H9 (cell line): ENCODE measurements around the gene YPEL1. TPM values are rescaled to one million over a fixed set of nuclear protein-coding genes. Genes with fewer than 3 reads are reported as not detected.

Experiments used
- DNase-seq: peaks from one replicate; pipeline ENCODE4 v3.0.0-alpha.2; 2017
- H2AFZ ChIP-seq: one replicate; pipeline ENCODE4 v1.6.1; 2013; ENCODE audit warnings: mild to moderate bottlenecking, low read length, control low read depth, moderate library complexity
- H2AK5ac ChIP-seq: 2 replicates; pipeline ENCODE4 v1.6.1; 2013; ENCODE audit warnings: low read length, control low read depth, mixed read lengths; ENCODE audit not compliant: insufficient read length
- H2BK120ac ChIP-seq: one replicate; pipeline ENCODE4 v1.6.1; 2013; ENCODE audit warnings: low read depth, mild to moderate bottlenecking, low read length, control low read depth, inconsistent platforms; ENCODE audit not compliant: poor library complexity, severe bottlenecking
- H2BK12ac ChIP-seq: 2 replicates; pipeline ENCODE4 v1.6.1; 2013; ENCODE audit warnings: low read length, control low read depth, mixed read lengths, low read depth; ENCODE audit not compliant: insufficient read length
- H2BK15ac ChIP-seq: 2 replicates; pipeline ENCODE4 v1.6.1; 2013; ENCODE audit warnings: low read depth, low read length, control low read depth
- H2BK20ac ChIP-seq: one replicate; pipeline ENCODE4 v1.6.1; 2013; ENCODE audit warnings: low read depth, mild to moderate bottlenecking, low read length, control low read depth, inconsistent platforms; ENCODE audit not compliant: poor library complexity, severe bottlenecking
- H2BK5ac ChIP-seq: 2 replicates; pipeline ENCODE4 v1.6.1; 2013; ENCODE audit warnings: low read length, control low read depth, mixed read lengths; ENCODE audit not compliant: insufficient read length
- H3K14ac ChIP-seq: 2 replicates; pipeline ENCODE4 v1.6.1; 2013; ENCODE audit warnings: low read length, control low read depth; ENCODE audit not compliant: insufficient read depth
- H3K18ac ChIP-seq: 2 replicates; pipeline ENCODE4 v1.6.1; 2013; ENCODE audit warnings: low read depth, mild to moderate bottlenecking, mixed read lengths, low read length, control low read depth; ENCODE audit not compliant: insufficient read length
- H3K23ac ChIP-seq: 2 replicates; pipeline ENCODE4 v1.6.1; 2013; ENCODE audit warnings: low read length, control low read depth, mixed read lengths, low read depth; ENCODE audit not compliant: insufficient read length
- H3K23me2 ChIP-seq: 2 replicates; pipeline ENCODE4 v1.6.1; 2013; ENCODE audit warnings: low read depth, mild to moderate bottlenecking, mixed read lengths, low read length, control low read depth; ENCODE audit not compliant: insufficient read length, poor library complexity, severe bottlenecking
- H3K27ac ChIP-seq: 2 replicates; pipeline ENCODE4 v1.5.1; 2013; ENCODE audit warnings: low read length, control low read depth, mixed read lengths, low read depth; ENCODE audit not compliant: insufficient read length
- H3K27me3 ChIP-seq: 2 replicates; pipeline ENCODE4 v1.6.1; 2013; ENCODE audit warnings: low read length, control low read depth, inconsistent platforms; ENCODE audit not compliant: insufficient read depth
- H3K4ac ChIP-seq: 2 replicates; pipeline ENCODE4 v1.6.1; 2013; ENCODE audit warnings: low read depth, mild to moderate bottlenecking, control low read depth, inconsistent platforms, low read length, moderate library complexity
- H3K4me1 ChIP-seq: 2 replicates; pipeline ENCODE4 v1.6.1; 2013; ENCODE audit warnings: low read length, control low read depth, inconsistent platforms; ENCODE audit not compliant: insufficient read depth
- H3K4me2 ChIP-seq: 2 replicates; pipeline ENCODE4 v1.6.1; 2013; ENCODE audit warnings: low read length, control low read depth, mixed read lengths; ENCODE audit not compliant: insufficient read length, insufficient read depth
- H3K56ac ChIP-seq: 2 replicates; pipeline ENCODE4 v1.6.1; 2013; ENCODE audit warnings: low read depth, mild to moderate bottlenecking, mixed read lengths, low read length, control low read depth; ENCODE audit not compliant: insufficient read length
- H3K79me1 ChIP-seq: 2 replicates; pipeline ENCODE4 v1.6.1; 2013; ENCODE audit warnings: low read depth, mild to moderate bottlenecking, moderate library complexity, low read length, control low read depth, inconsistent platforms; ENCODE audit not compliant: insufficient read depth, poor library complexity, severe bottlenecking
- H3K79me2 ChIP-seq: 2 replicates; pipeline ENCODE4 v1.6.1; 2013; ENCODE audit warnings: low read length, control low read depth, inconsistent platforms; ENCODE audit not compliant: insufficient read depth
- H3K9ac ChIP-seq: 2 replicates; pipeline ENCODE4 v1.6.1; 2013; ENCODE audit warnings: low read length, control low read depth, mixed read lengths; ENCODE audit not compliant: insufficient read length; ENCODE audit errors: extremely low read depth
- H3K9me3 ChIP-seq: one replicate; pipeline ENCODE4 v1.6.1; 2013; ENCODE audit warnings: low read depth, low read length, inconsistent platforms; ENCODE audit not compliant: control insufficient read depth
- H3T11ph ChIP-seq: one replicate; pipeline ENCODE4 v1.6.1; 2013; ENCODE audit warnings: mild to moderate bottlenecking, low read length, control low read depth, inconsistent platforms
- H4K20me1 ChIP-seq: one replicate; pipeline ENCODE4 v1.6.1; 2013; ENCODE audit not compliant: control insufficient read depth, insufficient read length, insufficient read depth
- H4K5ac ChIP-seq: 2 replicates; pipeline ENCODE4 v1.6.1; 2013; ENCODE audit warnings: low read depth, mild to moderate bottlenecking, mixed read lengths, low read length, control low read depth; ENCODE audit not compliant: insufficient read length
- H4K8ac ChIP-seq: replicated peaks from 2 replicates; pipeline ENCODE4 v1.6.1; 2013; ENCODE audit warnings: low read length, control low read depth, mixed read lengths, low read depth; ENCODE audit not compliant: insufficient read length
- H4K91ac ChIP-seq: 2 replicates; pipeline ENCODE4 v1.6.1; 2013; ENCODE audit warnings: low read depth, mild to moderate bottlenecking, moderate library complexity, mixed read lengths, low read length, control low read depth; ENCODE audit not compliant: insufficient read length
- H3K27ac Mint-ChIP-seq, 3 experiments: 2 replicates in 2 of 3; 3 replicates in 1 of 3; pipeline ENCODE4 v1.8.0; 2020 to 2021; ENCODE audit warnings: mixed read lengths in 3 of 3, mild to moderate bottlenecking in 1 of 3, moderate library complexity in 1 of 3
- H3K27me3 Mint-ChIP-seq: 2 replicates; pipeline ENCODE4 v1.8.0; 2021; ENCODE audit warnings: low read depth, mild to moderate bottlenecking, moderate library complexity, mixed read lengths
- H3K36me3 Mint-ChIP-seq, 3 experiments: 2 replicates in 2 of 3; 3 replicates in 1 of 3; pipeline ENCODE4 v1.8.0; 2020 to 2021; ENCODE audit warnings: low read depth in 3 of 3, mixed read lengths in 3 of 3; ENCODE audit not compliant: insufficient read depth in 1 of 3
- H3K4me1 Mint-ChIP-seq, 2 experiments: 2 replicates each; pipeline ENCODE4 v1.8.0; 2020; ENCODE audit warnings: mixed read lengths in 2 of 2
- H3K4me3 Mint-ChIP-seq, 2 experiments: 2 replicates in 1 of 2; 3 replicates in 1 of 2; pipeline ENCODE4 v1.8.0; 2020 to 2021; ENCODE audit warnings: mild to moderate bottlenecking in 2 of 2, mixed read lengths in 2 of 2, moderate library complexity in 1 of 2
- H3K9me3 Mint-ChIP-seq, 2 experiments: 2 replicates in 1 of 2; 3 replicates in 1 of 2; pipeline ENCODE4 v1.8.0; 2020; ENCODE audit warnings: mild to moderate bottlenecking in 2 of 2, mixed read lengths in 2 of 2, moderate library complexity in 1 of 2
- CTCF ChIP-seq: fragments of 200-600 bp; sonication (generic); conservative IDR thresholded peaks from 3 replicates; pipeline ENCODE4 v1.8.0; 2021; ENCODE audit warnings: antibody characterized with exemption, mild to moderate bottlenecking
- WGBS: extraction: QIAGEN DNeasy Blood & Tissue Kit; methylation state at CpG from one replicate; pipeline ENCODE4 v1.1.7; 2013; ENCODE audit warnings: missing lambda C conversion rate, low lambda C conversion rate, mixed read lengths; ENCODE audit not compliant: insufficient read length; ENCODE audit errors: extremely low coverage; 5-methylcytosine and 5-hydroxymethylcytosine counted together
- total RNA-seq: library from RNA; stranded (reverse); gene quantifications from 2 replicates; pipeline ENCODE4 v1.2.1, GENCODE V29; 2021

Gene YPEL1
- total RNA-seq, 1 experiment from 2014 or later: 5.4 TPM

GRCh38 chr22:21650823-21651520 is 84.6 kb downstream of the YPEL1 start:
- peaks cover 13 to 33% (median 16%) of the 10 kb centered on the region in 3 experiments; a peak in 6 of 7 replicates for H3K36me3 Mint-ChIP-seq
- H3T11ph ChIP-seq: no peak overlapping the region
- no CpG with 5 or more reads among the region's 6 CpGs for WGBS
- H3K4ac ChIP-seq: no peak overlapping the region
- no peak overlapping the region for H2BK12ac ChIP-seq
- H3K9me3 ChIP-seq: no peaks in the 10 kb centered on the region
- no peak overlapping the region for H3K23ac ChIP-seq
- TF ChIP-seq CTCF: no peak
- no peaks in the 10 kb centered on the region for H3K79me1 ChIP-seq
- H2AK5ac ChIP-seq: no peak overlapping the region
- H3K4me3 Mint-ChIP-seq: peak overlapping the region; percentile 84 to 92
- no peak overlapping the region for H4K8ac ChIP-seq
- H3K56ac ChIP-seq: no peak overlapping the region
- H3K14ac ChIP-seq: no peak overlapping the region
- no peaks in the 10 kb centered on the region for H4K20me1 ChIP-seq
- H2BK5ac ChIP-seq: no peak overlapping the region
- peaks cover 17 to 24% of the 10 kb centered on the region in 2 experiments for H3K4me1 Mint-ChIP-seq
- H4K91ac ChIP-seq: no peak overlapping the region
- H3K27ac Mint-ChIP-seq: peak overlapping the region; percentile 47 to 96 (median 96); a peak in 4 of 7 replicates
- H2AFZ ChIP-seq: peak overlapping the region; percentile 59
- peaks cover 18% of the 10 kb centered on the region for H3K23me2 ChIP-seq
- no peak for DNase-seq
- no peak overlapping the region for H2BK20ac ChIP-seq
- H3K79me2 ChIP-seq: no peaks in the 10 kb centered on the region
- H3K27me3 Mint-ChIP-seq: no peaks in the 10 kb centered on the region
- no peak overlapping the region for H4K5ac ChIP-seq
- H2BK15ac ChIP-seq: no peak overlapping the region
- no peak overlapping the region for H2BK120ac ChIP-seq
- peak overlapping the region; percentile 86 for H3K4me2 ChIP-seq
- peak overlapping the region; percentile 61 for H3K9ac ChIP-seq
- no peaks in the 10 kb centered on the region for H3K4me1 ChIP-seq
- no peaks in the 10 kb centered on the region for H3K9me3 Mint-ChIP-seq
- peak overlapping the region; percentile 53 for H3K18ac ChIP-seq
- H3K27me3 ChIP-seq: no peaks in the 10 kb centered on the region
- H3K27ac ChIP-seq: no peak overlapping the region
